ENCODE results near the gene MARS1. TPM values are rescaled to one million over a fixed set of nuclear protein-coding genes. Genes with fewer than 3 reads are reported as not detected.

The MARS1 gene
- total RNA-seq, 1 experiment from 2014 or later = 209 TPM

DNA sequence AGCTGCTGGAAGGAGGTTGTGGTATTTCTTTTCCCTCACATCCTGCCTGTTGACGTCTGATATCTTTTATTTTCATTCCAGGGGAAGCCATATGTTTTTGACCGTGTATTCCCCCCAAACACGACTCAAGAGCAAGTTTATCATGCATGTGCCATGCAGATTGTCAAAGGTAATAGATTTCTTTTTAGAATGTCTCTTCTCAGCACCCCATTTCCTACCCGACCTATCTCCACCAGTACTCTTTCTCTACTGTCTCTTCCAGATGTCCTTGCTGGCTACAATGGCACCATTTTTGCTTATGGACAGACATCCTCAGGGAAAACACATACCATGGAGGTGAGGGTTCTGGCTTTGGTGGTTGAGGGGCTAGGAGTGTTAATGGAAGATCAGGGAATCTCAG is 75.5 kb downstream of the MARS1 start:
- Histone ChIP-seq H3K4me3 (ENCODE audit: low read length) (no peak overlapping the region), H3K4me1 (ENCODE audit: insufficient read depth, low read length) (no peaks in the 10 kb centered on the region), H3K27me3 (ENCODE audit: low read length) (peaks cover 12% of the 10 kb centered on the region; the same call in 1 of the 2 replicates), H3K79me2 (ENCODE audit: low read length) (no peaks in the 10 kb centered on the region), H3K9me2 (replicated peaks; ENCODE audit: low read length) (no peaks in the 10 kb centered on the region), H4K20me1 (ENCODE audit: low read length) (no peaks in the 10 kb centered on the region), H2AFZ (ENCODE audit: low read length) (no peak overlapping the region), H3K9me3 (ENCODE audit: low read length) (no peaks in the 10 kb centered on the region), H3K27ac (ENCODE audit: low read length) (no peak overlapping the region), H3K4me2 (ENCODE audit: low read length) (no peak overlapping the region), H3K36me3 (ENCODE audit: low read depth, low read length) (no peaks in the 10 kb centered on the region), H3F3A (ENCODE audit: low read length, unreplicated experiment) (no peaks in the 10 kb centered on the region), H3K9ac (ENCODE audit: low read length) (no peak overlapping the region)
- POLR2A ChIA-PET (ENCODE audit: unreplicated experiment) = no interaction called here
- no peak for DNase-seq
- TF ChIP-seq EZH2 (IDR thresholded peaks at IDR 0.05; ENCODE audit: low read length, unreplicated experiment) (no peak), CTCF (conservative IDR thresholded peaks at IDR 0.05; ENCODE audit: low read depth, low read length) (no peak), EZH2phosphoT487 (IDR thresholded peaks at IDR 0.05; ENCODE audit: borderline replicate concordance, low read length) (no peak)
- CTCF ChIA-PET = no interaction called here
- intact Hi-C loops (cut with micrococcal nuclease) = no loop called here
- ATAC-seq = no peak
- BruUV-seq (replicated peaks) = no TSS peak

DNA sequence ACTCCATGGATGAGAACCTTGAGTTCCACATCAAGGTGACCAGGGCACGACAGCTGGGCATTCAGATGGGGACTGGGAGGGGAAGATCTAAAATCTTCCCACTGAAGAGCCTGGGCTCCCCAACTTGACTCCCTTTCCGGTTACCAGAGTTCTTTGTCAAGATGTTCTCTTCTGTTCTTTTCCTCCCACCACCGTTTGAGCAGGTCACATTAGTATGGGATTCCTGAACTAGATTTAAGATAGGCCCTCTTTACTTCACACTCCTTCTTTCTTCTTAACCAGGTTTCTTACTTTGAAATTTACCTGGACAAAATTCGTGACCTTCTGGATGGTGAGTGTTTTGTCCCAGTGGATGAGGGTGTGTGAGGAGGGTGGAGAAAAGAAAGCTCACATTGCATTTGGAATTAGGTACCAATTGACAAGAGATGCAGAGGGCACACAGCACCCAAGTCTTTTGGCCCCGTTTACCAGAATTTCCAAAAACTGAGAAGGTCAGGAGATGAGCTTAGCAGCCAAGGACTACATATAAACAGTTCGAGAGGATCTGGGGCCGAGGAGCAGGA is 76.4 kb downstream of the MARS1 start:
- Histone ChIP-seq H3K4me2 (ENCODE audit: low read length) (no peak overlapping the region), H3K4me3 (ENCODE audit: low read length) (no peak overlapping the region), H3K9ac (ENCODE audit: low read length) (no peak overlapping the region), H3K9me3 (ENCODE audit: low read length) (no peaks in the 10 kb centered on the region), H3K4me1 (ENCODE audit: insufficient read depth, low read length) (no peaks in the 10 kb centered on the region), H3K9me2 (replicated peaks; ENCODE audit: low read length) (no peaks in the 10 kb centered on the region), H3K79me2 (ENCODE audit: low read length) (no peaks in the 10 kb centered on the region), H4K20me1 (ENCODE audit: low read length) (no peaks in the 10 kb centered on the region), H3K27me3 (ENCODE audit: low read length) (peaks cover 12% of the 10 kb centered on the region; the same call in 1 of the 2 replicates), H3K27ac (ENCODE audit: low read length) (no peak overlapping the region), H3F3A (ENCODE audit: low read length, unreplicated experiment) (no peaks in the 10 kb centered on the region), H2AFZ (ENCODE audit: low read length) (no peak overlapping the region), H3K36me3 (ENCODE audit: low read depth, low read length) (no peaks in the 10 kb centered on the region)
- intact Hi-C loops (cut with micrococcal nuclease) = no loop called here
- no peak for ATAC-seq
- ChIA-PET CTCF (no interaction called here), POLR2A (ENCODE audit: unreplicated experiment) (no interaction called here)
- no TSS peak for BruUV-seq (replicated peaks)
- no peak for DNase-seq
- TF ChIP-seq CTCF (conservative IDR thresholded peaks at IDR 0.05; ENCODE audit: low read depth, low read length) = no peak
- TF ChIP-seq EZH2 (IDR thresholded peaks at IDR 0.05; ENCODE audit: low read length, unreplicated experiment) = no peak
- no peak for TF ChIP-seq EZH2phosphoT487 (IDR thresholded peaks at IDR 0.05; ENCODE audit: borderline replicate concordance, low read length)

Small RNA genes within 50 kb of the gene (microRNA-seq; reads per million reads assigned to microRNA genes)
- gene MIR616 (ENCODE audit: unreplicated experiment) = 0.75 reads per million
- gene MIR6758 (ENCODE audit: unreplicated experiment) = 0.75 reads per million

Other genes starting within 250 kb of the MARS1 start
- gene STAC3, start 236.9 kb upstream of the MARS1 start, total RNA-seq (2014; rRNA removed) = 1.4 and 1.8 TPM in 2 replicates
- 14.0 and 15.7 TPM in 2 replicates for gene R3HDM2, start 57.0 kb upstream of the MARS1 start, total RNA-seq (2014; rRNA removed)
- not detected in 2 replicates for gene INHBC, start 53.3 kb upstream of the MARS1 start, total RNA-seq (2014; rRNA removed)
- not detected in 2 replicates for gene INHBE, start 32.8 kb upstream of the MARS1 start, total RNA-seq (2014; rRNA removed)
- 3.0 TPM in 1 of 2 replicates, not detected in the other for gene GLI1, start 28.3 kb upstream of the MARS1 start, total RNA-seq (2014; rRNA removed)
- not detected in 2 replicates for gene ARHGAP9, start 8.2 kb upstream of the MARS1 start, total RNA-seq (2014; rRNA removed)
- gene DDIT3, start 32.4 kb downstream of the MARS1 start, total RNA-seq (2014; rRNA removed) = 27.4 and 33.1 TPM in 2 replicates
- 13.1 and 13.2 TPM in 2 replicates for gene MBD6, start 34.8 kb downstream of the MARS1 start, total RNA-seq (2014; rRNA removed)
- 88.5 and 96.4 TPM in 2 replicates for gene DCTN2, start 59.1 kb downstream of the MARS1 start, total RNA-seq (2014; rRNA removed)
- gene KIF5A, start 62.0 kb downstream of the MARS1 start, total RNA-seq (2014; rRNA removed) = not detected in 2 replicates
- gene PIP4K2C, start 103.1 kb downstream of the MARS1 start, total RNA-seq (2014; rRNA removed) = 83.6 and 88.6 TPM in 2 replicates
- 11.9 and 15.9 TPM in 2 replicates for gene DTX3, start 116.8 kb downstream of the MARS1 start, total RNA-seq (2014; rRNA removed)
- 10.0 and 18.1 TPM in 2 replicates for gene ARHGEF25, start 123.4 kb downstream of the MARS1 start, total RNA-seq (2014; rRNA removed)
- 39.0 and 42.3 TPM in 2 replicates for gene B4GALNT1, start 145.1 kb downstream of the MARS1 start, total RNA-seq (2014; rRNA removed)
- gene OS9, start 206.1 kb downstream of the MARS1 start, total RNA-seq (2014; rRNA removed) = 145 and 223 TPM in 2 replicates